ENCODE data around the gene FAM47E. TPM values are rescaled to one million over a fixed set of nuclear protein-coding genes. Genes with fewer than 3 reads are reported as not detected.

Gene FAM47E
- 1.4 and 1.6 TPM in 2 replicates for total RNA-seq
- long read RNA-seq, partial matches to known transcripts, result 0 of 2 reads
- long read RNA-seq, other reads (novel, unspliced or antisense), result 2 of 2 reads

- peak; percentile 66 for TF ChIP-seq CTCF (conservative IDR thresholded peaks at IDR 0.05)
- peak within 1 kb of the TSS; percentile 84 for H3K4me3 Mint-ChIP-seq
- H3K27ac Mint-ChIP-seq (ENCODE audit: unreplicated experiment), result no peak within 1 kb of the TSS
- no peaks in the 10 kb centered on the region for H3K36me3 Mint-ChIP-seq (ENCODE audit: low read depth)
- no peaks in the 10 kb centered on the region for H3K9me3 Mint-ChIP-seq
- H3K4me1 Mint-ChIP-seq, result peaks cover 10% of the 10 kb centered on the region
- DNase-seq (ENCODE audit: low read depth, low spot score), result peak; percentile 72
- H3K27me3 Mint-ChIP-seq (ENCODE audit: low read depth), result peaks cover 69% of the 10 kb centered on the region
Measured at GRCh38 chr4:76251441-76252270, at the start of gene FAM47E. Gene FAM47E, plus strand, starts transcription at chr4:76251721. Its CDS starts 26 bp downstream, at chr4:76251747.

- no peak overlapping the region for H3K27ac Mint-ChIP-seq (ENCODE audit: unreplicated experiment)
- H3K36me3 Mint-ChIP-seq (ENCODE audit: low read depth), result no peaks in the 10 kb centered on the region
- peaks cover 45% of the 10 kb centered on the region for H3K4me1 Mint-ChIP-seq
- DNase-seq (ENCODE audit: low read depth, low spot score), result no peak
- TF ChIP-seq CTCF (conservative IDR thresholded peaks at IDR 0.05), result no peak
- no peaks in the 10 kb centered on the region for H3K9me3 Mint-ChIP-seq
- H3K4me3 Mint-ChIP-seq, result no peak overlapping the region
- H3K27me3 Mint-ChIP-seq (ENCODE audit: low read depth), result no peaks in the 10 kb centered on the region
Measured at GRCh38 chr4:76203541-76203940, 48.0 kb upstream of the FAM47E start.

- TF ChIP-seq CTCF (conservative IDR thresholded peaks at IDR 0.05), result no peak
- no peaks in the 10 kb centered on the region for H3K36me3 Mint-ChIP-seq (ENCODE audit: low read depth)
- H3K4me1 Mint-ChIP-seq, result peaks cover 36% of the 10 kb centered on the region
- H3K4me3 Mint-ChIP-seq, result no peak overlapping the region
- DNase-seq (ENCODE audit: low read depth, low spot score), result no peak
- no peak overlapping the region for H3K27ac Mint-ChIP-seq (ENCODE audit: unreplicated experiment)
- H3K9me3 Mint-ChIP-seq, result no peaks in the 10 kb centered on the region
- no peaks in the 10 kb centered on the region for H3K27me3 Mint-ChIP-seq (ENCODE audit: low read depth)
Measured at GRCh38 chr4:76204936-76205335, 46.6 kb upstream of the FAM47E start.

GRCh38 chr4:76205476-76205875 lies 46.0 kb upstream of the FAM47E start:
- no peaks in the 10 kb centered on the region for H3K9me3 Mint-ChIP-seq
- TF ChIP-seq CTCF (conservative IDR thresholded peaks at IDR 0.05), result no peak
- H3K4me1 Mint-ChIP-seq, result peaks cover 37% of the 10 kb centered on the region
- DNase-seq (ENCODE audit: low read depth, low spot score), result no peak
- no peaks in the 10 kb centered on the region for H3K36me3 Mint-ChIP-seq (ENCODE audit: low read depth)
- H3K27ac Mint-ChIP-seq (ENCODE audit: unreplicated experiment), result no peak overlapping the region
- no peaks in the 10 kb centered on the region for H3K27me3 Mint-ChIP-seq (ENCODE audit: low read depth)
- no peak overlapping the region for H3K4me3 Mint-ChIP-seq

- no peaks in the 10 kb centered on the region for H3K9me3 Mint-ChIP-seq
- TF ChIP-seq CTCF (conservative IDR thresholded peaks at IDR 0.05), result no peak
- no peaks in the 10 kb centered on the region for H3K36me3 Mint-ChIP-seq (ENCODE audit: low read depth)
- no peak for DNase-seq (ENCODE audit: low read depth, low spot score)
- no peaks in the 10 kb centered on the region for H3K27me3 Mint-ChIP-seq (ENCODE audit: low read depth)
- H3K27ac Mint-ChIP-seq (ENCODE audit: unreplicated experiment), result no peak overlapping the region
- peaks cover 37% of the 10 kb centered on the region for H3K4me1 Mint-ChIP-seq
- H3K4me3 Mint-ChIP-seq, result no peak overlapping the region
Measured at GRCh38 chr4:76206222-76206942, 45.1 kb upstream of the FAM47E start.

Data from neural crest cell (in vitro differentiated cells).